CD4-positive, alpha-beta T cell treated with Interleukin-15 for 1 hour (primary cell): Measurements from ENCODE around the gene PPP2R2C.

Source experiments
- DNase-seq: peaks from one replicate; pipeline ENCODE4 v3.0.0-alpha.2; 2020

The PPP2R2C gene

GRCh38 chr4:6446538-6447451, 25.6 kb downstream of the PPP2R2C start:
- DNase-seq: no peak

- no peak for DNase-seq
Measured at GRCh38 chr4:6446130-6446482, 26.3 kb downstream of the PPP2R2C start.

- no peak for DNase-seq
Measured at GRCh38 chr4:6445403-6446129, 26.8 kb downstream of the PPP2R2C start.

DNA sequence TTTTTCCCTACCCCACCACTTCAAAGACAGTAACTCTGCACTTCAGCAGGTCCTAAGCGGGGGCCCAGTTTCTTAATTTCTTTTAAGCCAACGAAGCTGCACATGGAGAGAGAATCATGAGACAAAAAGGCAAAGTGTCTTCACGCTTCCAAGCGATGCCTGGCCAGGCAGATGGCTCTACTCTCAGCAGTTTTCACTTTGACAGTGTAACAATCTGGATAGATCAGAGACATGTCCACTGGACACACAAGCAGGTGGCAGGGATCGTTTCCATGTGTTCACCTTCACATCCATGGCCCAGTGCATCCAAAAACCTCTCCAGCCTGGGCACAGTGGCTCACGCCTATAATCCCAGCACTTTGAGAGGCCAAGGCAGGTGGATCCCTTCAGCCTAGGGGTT, 27.8 kb downstream of the PPP2R2C start:
- DNase-seq: no peak

- peak; percentile 25 for DNase-seq
Measured at GRCh38 chr4:6443035-6444023, 29.1 kb downstream of the PPP2R2C start.

GRCh38 chr4:6442555-6442954, 29.9 kb downstream of the PPP2R2C start:
- no peak for DNase-seq

GRCh38 chr4:6441758-6442157, 30.7 kb downstream of the PPP2R2C start:
- DNase-seq: no peak

DNA sequence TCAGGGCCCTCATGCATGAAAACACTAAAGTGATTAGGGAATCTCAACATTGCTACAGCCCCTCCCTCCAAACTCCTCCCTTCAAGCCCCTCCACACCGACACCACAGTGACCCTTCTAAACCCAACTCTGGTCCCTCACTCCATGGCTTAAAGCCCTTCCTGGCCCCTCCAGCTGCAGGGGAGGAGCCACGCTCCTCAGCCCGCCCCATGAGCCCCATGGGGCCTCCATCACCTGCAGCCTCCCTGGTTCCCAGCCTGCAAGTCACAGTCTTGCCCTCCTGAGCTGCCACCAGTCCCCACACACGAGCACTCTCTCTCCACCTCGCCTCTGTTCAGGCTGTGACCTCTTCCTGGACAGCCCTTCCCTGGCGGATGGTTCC, 31.2 kb downstream of the PPP2R2C start:
- no peak for DNase-seq

- no peak for DNase-seq
Measured at GRCh38 chr4:6440506-6441201, 31.8 kb downstream of the PPP2R2C start.

- no peak for DNase-seq
Measured at GRCh38 chr4:6439120-6439762, 33.2 kb downstream of the PPP2R2C start.

GRCh38 chr4:6437826-6438238, 34.6 kb downstream of the PPP2R2C start:
- no peak for DNase-seq

DNA sequence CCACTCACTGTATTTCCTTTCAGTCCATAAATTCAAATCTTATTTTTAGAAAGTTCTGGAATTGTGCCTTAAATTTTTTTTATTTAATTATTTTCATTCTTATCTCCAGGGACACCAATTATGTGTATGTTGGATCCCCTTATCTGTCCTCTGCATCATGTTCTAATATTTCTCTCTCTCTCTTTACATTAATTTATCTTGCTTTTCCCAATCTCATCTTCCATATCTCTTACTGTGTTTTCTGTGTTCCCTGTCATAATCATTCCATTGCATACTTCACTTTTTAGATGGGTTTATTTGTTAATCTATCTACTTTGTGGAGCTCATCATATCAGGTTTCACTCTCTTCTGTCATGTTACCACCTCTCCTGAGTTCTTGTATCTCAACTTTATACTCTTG, 37.4 kb downstream of the PPP2R2C start:
- no peak for DNase-seq

DNA sequence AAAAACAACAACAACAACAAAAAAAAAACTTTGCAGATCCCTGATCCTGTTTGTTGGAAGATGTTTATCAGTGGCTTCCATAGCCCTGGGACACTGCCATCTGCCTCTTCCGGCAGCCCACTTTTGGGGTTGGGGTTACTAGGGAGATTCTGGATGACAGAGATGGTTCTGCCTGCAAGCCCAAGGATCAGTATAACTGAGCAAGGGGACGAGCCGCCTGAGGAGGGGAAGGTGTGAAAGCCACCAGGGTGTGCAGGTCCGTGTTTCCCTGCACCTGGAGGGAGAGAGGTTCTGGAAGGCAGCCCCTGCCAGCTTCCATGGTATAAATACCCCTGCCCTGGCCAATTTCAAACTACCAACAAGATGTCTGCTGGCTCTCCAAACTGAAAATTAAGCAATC, 41.5 kb downstream of the PPP2R2C start:
- DNase-seq: no peak

DNA sequence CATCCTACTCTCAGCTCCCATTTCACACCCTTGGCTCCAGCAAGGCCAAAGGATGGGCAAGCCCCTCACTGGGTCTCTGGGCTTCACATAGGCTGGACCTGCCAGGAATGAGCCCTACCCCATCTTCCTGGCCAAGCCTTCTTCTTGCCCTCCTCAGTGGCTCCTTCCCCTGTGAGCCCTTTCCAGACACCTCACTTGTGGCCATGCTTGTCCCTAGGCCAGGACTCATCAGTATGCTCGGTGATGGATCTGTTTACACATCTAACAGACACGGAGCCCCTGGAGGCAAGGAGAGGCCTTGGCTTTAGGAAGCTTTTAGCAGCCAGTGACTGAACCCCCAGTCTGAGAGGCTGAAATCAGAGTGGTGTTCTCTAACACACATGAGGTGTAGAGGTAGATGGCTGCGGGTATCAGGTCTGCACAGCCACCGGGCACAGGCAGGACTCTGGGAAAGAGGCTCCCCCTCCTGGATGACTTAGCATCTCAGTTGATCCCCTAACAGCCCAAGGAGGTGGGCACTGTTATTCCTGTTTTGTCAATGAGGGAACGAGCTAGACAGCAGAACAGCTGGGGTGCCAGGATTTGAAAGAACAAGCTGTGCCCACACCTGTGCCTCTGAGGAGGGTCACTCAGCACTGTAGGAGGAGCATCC, 44.8 kb downstream of the PPP2R2C start:
- no peak for DNase-seq

DNA sequence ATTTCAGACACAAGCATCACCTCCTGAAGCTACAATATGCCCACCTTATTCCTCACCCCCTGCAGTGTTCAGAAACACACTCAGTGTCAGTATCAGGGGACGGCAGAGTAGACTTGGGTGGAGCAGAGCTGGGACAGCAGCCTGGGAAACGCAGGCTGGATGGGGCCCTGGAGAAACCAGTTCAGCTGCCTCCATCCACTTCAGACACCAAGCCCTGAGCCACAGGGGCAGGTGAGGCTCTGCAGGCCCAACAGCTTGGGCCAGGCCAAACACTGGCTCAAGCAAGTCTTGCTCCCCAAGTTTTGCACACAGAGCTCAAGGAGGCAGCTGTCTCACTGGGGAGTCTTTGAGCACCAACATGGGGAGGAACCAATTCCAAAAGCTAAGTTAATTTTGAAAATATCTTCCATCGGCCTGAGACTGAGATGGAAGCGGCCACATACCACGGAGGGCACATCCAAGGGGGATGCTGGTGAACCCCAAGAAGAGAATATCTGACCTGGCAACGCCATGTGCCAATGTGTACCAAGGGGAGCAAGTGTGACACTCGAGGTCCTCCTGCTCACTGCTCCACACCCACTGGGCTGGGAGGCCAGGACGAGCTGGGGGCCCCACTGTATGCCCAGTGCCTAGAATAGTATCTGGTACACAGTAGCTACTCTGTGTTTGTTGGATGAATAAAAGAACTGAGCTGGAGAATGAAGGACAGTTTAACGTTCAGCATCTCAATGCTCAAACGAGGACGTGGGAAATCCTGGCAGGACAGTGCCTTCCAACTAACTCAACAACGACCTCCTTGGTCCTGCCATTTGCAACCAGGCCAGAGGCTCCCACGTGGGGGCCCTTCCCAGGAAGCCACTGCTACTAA, 45.6 kb downstream of the PPP2R2C start:
- no peak for DNase-seq

DNA sequence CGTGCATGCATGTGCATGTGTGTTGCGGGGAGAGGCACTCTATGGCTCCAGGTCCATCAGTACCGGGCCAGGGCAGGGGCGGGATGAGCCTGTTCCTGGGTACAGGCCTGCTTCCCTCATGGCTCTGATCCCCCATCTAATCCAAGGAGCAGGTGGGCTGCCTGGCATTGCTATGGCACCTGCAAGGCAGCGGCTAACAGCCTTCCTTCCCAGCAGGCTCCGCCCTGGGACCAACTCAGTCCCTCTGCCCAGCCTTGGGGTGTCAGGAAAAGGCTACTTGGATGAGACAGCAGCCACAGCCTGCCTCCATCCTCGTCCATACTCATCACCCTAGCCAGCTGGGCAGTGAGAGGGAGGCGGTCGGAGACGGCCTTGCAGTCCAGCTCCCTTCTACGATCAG, 46.5 kb downstream of the PPP2R2C start:
- no peak for DNase-seq

- DNase-seq: no peak
Measured at GRCh38 chr4:6425336-6425735, 47.1 kb downstream of the PPP2R2C start.

DNA sequence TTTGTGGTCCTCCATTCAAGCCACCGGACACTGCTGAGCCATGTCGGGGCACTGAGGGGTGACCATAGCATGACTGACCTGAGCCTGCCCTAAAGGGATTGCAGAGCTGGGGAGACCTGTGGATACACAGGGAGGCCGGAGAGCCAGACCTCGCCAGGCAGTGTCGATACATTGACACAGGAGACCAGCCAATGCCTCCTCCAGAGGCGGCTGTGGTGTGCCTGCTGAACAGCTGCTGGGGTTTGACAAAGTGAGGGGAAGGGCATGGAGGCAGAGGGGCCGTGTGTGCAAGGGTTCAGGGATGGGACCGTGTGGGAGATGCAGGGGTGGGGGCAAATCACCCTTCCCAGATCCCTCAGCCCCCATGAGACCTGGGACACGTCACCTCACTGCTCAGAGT, 48.0 kb downstream of the PPP2R2C start:
- DNase-seq: no peak

DNA sequence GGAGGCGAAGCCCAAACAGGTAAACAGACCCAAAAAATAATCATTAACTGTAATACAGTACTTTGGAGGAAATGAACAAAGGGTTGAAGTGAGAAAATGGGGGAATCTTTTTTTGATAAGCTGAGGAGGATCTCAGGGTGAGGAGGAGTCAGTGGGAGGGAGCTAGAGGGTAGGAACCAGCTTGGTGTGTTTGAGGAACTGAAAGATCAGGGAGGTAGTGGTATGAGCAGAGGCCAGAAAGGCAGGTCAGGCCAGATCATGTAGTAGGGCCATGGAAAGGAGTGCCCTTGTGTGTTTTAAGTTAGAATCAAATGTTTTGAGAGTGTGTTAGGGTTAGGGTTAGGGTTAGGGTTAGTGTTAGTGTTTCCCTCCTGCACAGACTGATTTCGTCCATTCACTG, 48.8 kb downstream of the PPP2R2C start:
- DNase-seq: no peak

DNA sequence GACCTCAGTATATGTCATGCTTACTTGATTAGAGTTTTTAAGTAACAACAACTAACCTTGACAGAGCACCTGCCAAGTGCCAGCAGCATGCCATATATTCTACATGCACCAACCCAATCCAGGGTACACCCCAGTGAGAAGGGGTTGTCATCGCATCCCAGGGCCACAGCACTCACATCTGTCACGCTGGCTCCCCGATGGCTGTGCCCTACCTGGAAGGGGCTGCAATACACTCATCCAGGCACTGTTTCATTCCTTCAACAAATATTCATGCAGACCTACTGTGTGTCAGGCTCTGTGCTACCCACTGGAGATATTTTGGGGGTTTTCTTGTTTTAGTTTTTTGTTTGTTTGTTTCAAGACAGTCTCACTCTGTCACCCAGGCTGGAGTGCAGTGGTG, 49.5 kb downstream of the PPP2R2C start:
- no peak for DNase-seq
